ENCODE results near the gene CLIC3.
"Not testable (repeated sequence)": the region's sequence is repeated elsewhere in the genome, so short reads cannot be mapped to it uniquely, and the experiment has no call there.

Gene CLIC3

DNA sequence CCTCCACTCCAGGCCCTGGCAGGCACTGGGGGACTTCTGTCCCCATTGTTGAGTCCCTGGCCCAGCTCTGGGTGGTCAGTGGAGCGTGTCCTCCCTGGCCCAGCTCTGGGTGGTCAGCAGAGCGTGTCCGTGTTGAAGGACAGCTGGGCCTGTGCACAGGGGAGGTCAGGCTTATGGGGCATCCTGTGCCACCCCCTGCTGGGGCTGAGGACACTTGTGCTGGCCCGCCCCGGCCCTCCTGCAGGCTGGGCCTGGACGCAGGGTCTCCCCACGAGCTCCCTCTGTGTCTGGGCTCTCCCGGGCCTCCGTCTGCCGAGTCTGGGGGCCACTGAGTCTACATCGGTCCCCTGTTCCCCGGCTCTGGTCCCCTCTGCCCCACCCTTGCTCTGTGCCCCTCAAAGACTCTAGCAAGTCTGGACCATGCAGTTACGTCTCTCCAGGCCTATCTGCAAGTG, 11.5 kb upstream of the CLIC3 start:
- no peak overlapping the region for H3K4me3 ChIP-seq (ENCODE audit: control insufficient read depth, low read depth, low read length)
- TF ChIP-seq, protein P1, sequence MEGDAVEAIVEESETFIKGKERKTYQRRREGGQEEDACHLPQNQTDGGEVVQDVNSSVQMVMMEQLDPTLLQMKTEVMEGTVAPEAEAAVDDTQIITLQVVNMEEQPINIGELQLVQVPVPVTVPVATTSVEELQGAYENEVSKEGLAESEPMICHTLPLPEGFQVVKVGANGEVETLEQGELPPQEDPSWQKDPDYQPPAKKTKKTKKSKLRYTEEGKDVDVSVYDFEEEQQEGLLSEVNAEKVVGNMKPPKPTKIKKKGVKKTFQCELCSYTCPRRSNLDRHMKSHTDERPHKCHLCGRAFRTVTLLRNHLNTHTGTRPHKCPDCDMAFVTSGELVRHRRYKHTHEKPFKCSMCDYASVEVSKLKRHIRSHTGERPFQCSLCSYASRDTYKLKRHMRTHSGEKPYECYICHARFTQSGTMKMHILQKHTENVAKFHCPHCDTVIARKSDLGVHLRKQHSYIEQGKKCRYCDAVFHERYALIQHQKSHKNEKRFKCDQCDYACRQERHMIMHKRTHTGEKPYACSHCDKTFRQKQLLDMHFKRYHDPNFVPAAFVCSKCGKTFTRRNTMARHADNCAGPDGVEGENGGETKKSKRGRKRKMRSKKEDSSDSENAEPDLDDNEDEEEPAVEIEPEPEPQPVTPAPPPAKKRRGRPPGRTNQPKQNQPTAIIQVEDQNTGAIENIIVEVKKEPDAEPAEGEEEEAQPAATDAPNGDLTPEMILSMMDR (conservative IDR thresholded peaks at IDR 0.05; ENCODE audit: control insufficient read depth, insufficient read depth, low read depth, low read length) = no peak
- DNase-seq (ENCODE audit: low read depth) = no peak

DNA sequence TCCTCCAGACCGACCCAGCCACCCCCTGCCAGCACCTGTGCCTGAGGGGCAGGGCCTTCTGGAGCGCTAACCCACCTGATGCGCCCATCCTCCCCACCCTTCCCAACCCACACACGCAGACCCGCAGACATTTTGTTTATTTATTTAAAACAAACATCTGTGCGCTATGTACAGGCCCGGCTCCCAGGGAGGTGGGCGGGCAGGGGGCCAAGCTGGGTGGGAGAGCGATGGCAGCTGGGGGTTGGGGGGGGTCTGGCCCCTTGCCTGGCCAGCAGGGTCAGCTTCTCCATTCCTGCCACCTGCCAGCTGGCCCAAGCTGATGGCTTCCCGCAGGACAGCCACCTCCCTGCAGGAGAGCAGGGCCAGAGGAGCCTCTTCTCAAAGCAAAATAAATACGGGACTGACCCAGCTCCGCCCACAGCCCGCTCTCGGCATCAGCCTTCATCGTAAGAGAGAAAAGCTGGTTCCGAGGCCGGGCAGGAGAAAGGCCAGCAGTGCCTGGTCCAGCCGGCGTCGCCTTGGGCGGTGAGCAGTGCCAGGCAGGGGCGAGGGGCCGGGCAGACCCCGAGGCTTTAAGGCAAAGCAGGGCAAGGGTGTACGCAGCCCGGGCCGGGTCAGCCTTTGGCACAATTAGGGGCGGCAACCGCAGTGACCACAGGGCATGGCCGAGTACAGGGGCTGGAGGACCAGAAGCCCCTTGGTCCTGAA, 10.9 kb upstream of the CLIC3 start:
- DNase-seq (ENCODE audit: low read depth) = no peak
- TF ChIP-seq, protein P1 (conservative IDR thresholded peaks at IDR 0.05; ENCODE audit: control insufficient read depth, insufficient read depth, low read depth, low read length) = no peak
- H3K4me3 ChIP-seq (ENCODE audit: control insufficient read depth, low read depth, low read length) = no peak overlapping the region

DNA sequence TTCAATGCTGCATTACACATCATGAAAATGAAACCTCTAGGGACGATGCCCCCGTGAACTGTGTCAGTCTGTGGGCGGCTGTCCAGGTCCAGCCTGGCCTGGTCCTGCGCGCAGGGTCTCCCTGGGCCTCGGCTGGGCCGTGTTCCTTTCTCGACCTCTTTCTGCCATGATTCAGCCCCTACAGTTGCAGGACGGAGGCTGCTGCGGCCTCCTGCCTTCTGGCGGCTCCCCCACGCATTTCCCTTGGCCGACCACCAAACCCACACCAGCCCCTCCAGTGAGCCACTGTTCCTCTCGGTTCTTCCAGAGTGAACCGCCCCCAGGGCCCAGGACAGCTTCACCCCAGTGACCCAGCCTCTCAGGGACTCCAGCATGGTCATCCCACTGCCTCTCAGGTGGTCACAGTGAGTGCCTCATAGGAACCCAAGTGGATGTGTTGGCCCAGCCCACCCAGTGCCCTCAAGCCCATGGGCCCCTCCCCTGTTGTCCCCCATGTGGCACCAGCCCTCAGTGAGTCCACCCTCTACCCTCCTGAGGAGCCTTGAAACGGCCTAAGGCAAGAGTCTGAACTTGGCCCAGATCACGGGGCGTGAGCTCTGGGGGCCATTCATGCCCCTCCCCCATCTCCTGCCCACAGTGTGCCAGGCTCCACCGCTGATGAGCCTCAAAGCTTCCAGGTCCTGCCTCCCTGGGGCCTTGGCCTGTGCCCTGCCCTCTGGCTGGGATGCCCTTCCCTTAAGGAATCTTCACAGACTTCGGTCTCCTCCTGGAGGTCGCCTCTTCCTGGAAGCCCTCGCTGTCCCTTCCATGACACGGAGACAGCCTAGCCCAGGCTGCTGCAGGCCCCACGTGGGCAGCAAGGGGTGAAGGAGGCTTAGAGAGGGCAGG, 10.0 kb upstream of the CLIC3 start:
- peak; percentile 51 for DNase-seq (ENCODE audit: low read depth)
- H3K4me3 ChIP-seq (ENCODE audit: control insufficient read depth, low read depth, low read length) = no peak overlapping the region
- TF ChIP-seq, protein P1 (conservative IDR thresholded peaks at IDR 0.05; ENCODE audit: control insufficient read depth, insufficient read depth, low read depth, low read length) = no peak

DNA sequence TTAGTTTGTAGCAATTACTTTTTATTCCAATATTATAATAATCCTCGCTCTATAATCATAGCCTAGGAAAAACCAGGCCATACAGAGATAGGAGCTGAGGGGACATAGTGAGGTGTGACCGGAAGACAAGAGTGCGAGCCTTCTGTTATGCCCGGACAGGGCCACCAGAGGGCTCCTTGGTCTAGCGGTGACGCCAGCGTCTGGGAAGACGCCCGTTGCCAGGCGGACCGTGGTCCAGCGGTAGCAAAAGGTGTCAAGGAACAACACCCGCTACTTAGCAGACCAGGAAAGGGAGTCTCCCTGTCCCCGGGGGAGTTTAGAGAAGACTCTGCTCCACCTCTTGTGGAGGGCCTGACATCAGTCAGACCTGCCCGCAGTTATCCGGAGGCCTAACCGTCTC, 7.9 kb upstream of the CLIC3 start:
- DNase-seq (ENCODE audit: low read depth); H3K4me3 ChIP-seq (ENCODE audit: control insufficient read depth, low read depth, low read length): not testable (repeated sequence)
- TF ChIP-seq, protein P1 (conservative IDR thresholded peaks at IDR 0.05; ENCODE audit: control insufficient read depth, insufficient read depth, low read depth, low read length) = peak; percentile 6

DNA sequence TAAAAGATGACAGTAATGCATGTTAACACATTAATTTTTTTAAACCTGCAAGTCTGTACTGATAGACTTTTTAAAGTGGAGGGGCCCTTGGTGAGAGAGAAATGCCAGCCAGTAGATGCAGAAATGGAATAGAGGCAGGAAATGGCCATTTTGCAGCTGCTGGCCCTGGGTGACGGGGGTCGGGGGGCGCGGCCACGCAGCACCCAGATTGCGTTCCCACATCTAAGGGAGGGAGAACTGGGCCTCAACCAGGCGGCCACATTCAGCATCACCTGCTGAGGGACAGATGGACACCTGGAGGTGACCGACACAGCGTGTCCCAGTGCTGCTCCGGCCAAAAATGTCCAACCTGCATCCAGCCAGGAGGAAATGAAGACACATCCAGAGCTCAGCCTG, 6.3 kb upstream of the CLIC3 start:
- no peak overlapping the region for H3K4me3 ChIP-seq (ENCODE audit: control insufficient read depth, low read depth, low read length)
- TF ChIP-seq, protein P1 (conservative IDR thresholded peaks at IDR 0.05; ENCODE audit: control insufficient read depth, insufficient read depth, low read depth, low read length) = no peak

DNA sequence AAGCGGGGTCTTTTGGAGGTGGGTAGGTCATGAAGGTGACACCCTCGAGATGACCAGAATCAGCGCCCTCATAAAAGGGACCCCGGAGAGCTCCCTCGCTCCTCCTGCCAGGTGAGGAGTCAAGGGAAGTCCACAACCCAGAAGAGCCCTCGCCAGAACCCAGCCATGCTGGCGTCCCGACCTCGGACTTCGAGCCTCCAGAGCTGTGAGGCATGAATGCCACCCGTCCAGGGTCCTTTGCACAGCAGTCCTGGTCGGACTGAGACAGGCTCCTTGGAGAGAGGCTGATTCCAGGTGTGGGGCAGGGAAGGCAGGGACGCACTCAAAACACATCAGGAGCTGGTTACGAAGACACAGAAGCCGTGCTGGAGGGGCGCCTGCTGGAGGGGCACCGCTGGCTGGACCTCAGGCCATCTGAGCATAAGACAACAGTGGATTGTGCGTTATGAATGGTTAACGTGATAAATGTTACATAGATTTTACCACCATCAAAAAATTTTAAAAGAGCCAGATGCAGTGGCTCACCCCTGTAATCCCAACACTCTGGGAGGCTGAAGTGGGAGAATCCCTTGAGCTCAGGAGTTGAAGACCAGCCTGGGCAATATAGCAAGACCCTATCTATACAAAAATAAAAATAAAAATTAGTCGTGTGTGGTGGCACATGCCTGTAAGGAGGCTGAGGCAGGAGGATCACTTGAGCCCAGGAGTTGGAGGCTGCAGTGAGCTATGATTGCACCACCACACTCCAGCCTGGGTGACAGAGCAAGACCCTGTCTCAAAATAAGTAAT, 5.7 kb upstream of the CLIC3 start:
- H3K4me3 ChIP-seq (ENCODE audit: control insufficient read depth, low read depth, low read length) = no peak overlapping the region
- DNase-seq (ENCODE audit: low read depth) = no peak
- TF ChIP-seq, protein P1 (conservative IDR thresholded peaks at IDR 0.05; ENCODE audit: control insufficient read depth, insufficient read depth, low read depth, low read length) = no peak

More for the DNA sequence above, 6.3 kb upstream of the CLIC3 start:
- no peak for DNase-seq (ENCODE audit: low read depth)

Data from fibroblast of mammary gland (primary cell).